NK-92 (cell line): ENCODE measurements around the gene CFAP20DC.
"Not testable (repeated sequence)": the region's sequence is repeated elsewhere in the genome, so short reads cannot be mapped to it uniquely, and the experiment has no call there.

ENCODE experiments used
- DNase-seq: peaks from one replicate; lab custom pipeline; 2025; ENCODE audit not compliant: unreplicated experiment; lab: John Stamatoyannopoulos, UW

Gene CFAP20DC

GRCh38 chr3:59049671-59050331, at the start of gene CFAP20DC:
Gene CFAP20DC (minus strand): TSS chr3:59050025. CDS start chr3:59049631, 394 bp downstream.
- DNase-seq = no peak

- DNase-seq = not testable (repeated sequence)
These were observed 48.7 kb upstream of the CFAP20DC start for GRCh38 chr3:59098516-59098915.

GRCh38 chr3:59094446-59094845, 44.6 kb upstream of the CFAP20DC start:
- DNase-seq = no peak

DNA sequence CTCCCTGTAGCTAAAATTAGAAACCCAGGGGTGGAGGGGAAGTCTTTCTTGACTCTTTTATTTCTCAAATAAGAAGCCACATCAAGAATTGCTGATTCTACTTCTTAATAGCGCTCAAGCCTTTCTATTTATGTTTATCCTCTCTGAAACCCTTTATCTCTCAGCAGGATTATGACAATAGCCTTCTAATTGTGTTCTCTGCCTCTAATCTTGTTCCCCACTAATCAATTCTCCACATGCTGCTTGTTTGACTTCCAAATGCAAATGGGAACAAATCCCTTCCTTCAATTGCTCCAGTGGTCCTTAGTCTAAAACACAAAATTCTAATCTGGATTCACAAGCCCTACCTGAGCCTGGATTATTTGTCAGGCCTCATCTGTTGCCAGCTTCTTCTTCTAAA, 43.7 kb upstream of the CFAP20DC start:
- DNase-seq = no peak

- DNase-seq = no peak
These were observed 38.9 kb upstream of the CFAP20DC start for GRCh38 chr3:59088761-59089160.

DNA sequence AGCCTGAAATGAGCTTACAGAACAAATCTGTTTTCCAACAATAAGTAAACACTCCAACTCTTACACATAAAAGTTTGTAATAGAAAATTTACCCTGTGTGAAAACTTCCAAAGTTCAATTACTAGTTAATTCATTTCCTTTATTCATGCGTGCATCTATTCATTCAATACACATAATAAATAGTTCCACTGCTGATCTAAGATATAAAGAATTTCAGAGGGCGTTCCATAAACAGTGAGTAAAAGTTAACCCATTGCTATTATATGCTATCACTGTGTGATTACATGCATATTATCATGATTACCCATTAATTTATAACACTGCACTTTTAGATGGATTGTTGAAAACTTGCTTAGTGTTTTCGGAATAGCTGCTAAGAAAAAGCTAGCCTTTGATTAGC, 36.2 kb upstream of the CFAP20DC start:
- DNase-seq = no peak

GRCh38 chr3:59084583-59084982, 34.8 kb upstream of the CFAP20DC start:
- no peak for DNase-seq

DNA sequence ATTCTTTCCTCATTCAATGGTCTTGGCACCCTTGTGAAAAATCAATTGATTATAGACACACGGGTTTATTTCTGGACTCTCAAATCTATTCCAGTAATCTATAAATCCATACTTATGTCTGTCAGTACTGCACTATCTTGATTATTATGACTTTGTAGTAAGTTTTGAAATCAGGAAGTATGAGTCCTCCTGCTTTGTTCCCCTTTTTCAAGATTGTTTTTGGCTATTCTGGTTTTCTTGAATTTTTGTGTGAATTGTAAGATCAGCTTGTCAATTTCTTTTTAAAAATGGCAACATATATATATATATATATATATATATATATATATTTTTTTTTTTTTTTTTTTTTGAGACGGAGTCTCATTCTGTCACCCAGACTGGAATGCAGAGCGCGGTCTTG, 32.3 kb upstream of the CFAP20DC start:
- DNase-seq = no peak

DNA sequence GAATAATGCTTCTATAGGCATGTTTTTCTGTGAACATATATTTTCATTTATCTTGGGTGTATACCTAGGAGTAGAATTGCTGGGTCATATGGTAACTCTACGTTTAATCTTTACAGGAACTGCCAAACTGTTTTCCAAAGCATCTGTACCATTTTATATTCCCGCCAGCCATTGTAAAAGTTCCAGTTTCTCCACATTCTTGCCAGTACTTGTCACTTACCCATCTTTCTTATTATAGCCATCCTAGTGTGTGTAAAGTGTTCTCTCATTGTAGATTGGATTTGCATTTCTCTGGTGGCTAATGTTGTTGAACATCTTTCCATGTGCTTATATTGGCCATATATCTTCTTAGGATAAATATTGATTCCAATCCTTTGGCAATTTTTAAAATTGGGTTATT, 31.2 kb upstream of the CFAP20DC start:
- no peak for DNase-seq

GRCh38 chr3:59079962-59080361, 30.1 kb upstream of the CFAP20DC start:
- DNase-seq = no peak

DNA sequence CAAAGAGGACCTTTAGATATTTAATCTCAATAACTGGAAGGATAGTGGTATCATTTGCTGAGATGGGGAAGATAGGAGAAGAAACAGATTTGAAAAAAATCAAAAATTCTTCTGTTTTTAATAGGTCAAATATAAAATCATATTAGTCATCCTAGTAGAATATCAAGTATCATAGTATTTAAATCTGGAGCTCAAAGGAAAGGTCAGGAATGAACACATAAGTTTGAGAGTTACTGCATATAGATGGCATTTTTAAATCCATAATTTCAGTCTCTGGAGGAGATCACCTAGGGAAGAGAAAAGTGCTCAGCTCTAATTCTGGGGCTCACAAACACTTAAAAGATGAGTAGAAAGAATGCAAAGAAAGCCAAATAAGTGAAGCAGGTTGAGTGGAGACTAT, 24.9 kb upstream of the CFAP20DC start:
- DNase-seq = no peak

GRCh38 chr3:59072681-59073080, 22.9 kb upstream of the CFAP20DC start:
- DNase-seq = no peak

- no peak for DNase-seq
These were observed 20.0 kb upstream of the CFAP20DC start for GRCh38 chr3:59069838-59070237.

DNA sequence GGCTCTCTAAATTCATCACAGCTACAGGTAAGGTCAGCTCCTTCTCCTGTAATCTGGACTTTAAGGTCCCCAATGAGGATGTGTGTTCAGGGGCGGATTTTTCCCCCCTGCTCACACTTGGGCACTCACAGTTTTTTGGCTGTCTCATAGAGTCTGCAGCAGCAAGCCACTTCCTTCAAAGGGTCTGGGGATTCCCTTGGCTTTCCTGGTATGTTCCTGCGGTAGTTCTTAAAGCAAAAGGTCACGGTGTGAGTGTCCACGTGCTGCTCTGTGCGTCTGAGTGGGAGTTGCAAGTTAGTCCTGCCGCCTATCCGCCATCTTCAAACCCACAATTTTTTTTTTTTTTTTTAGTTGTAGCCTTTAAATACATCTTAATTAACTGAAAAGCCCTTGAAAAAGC, 15.4 kb upstream of the CFAP20DC start:
- DNase-seq = no peak

GRCh38 chr3:59064728-59065127, 14.9 kb upstream of the CFAP20DC start:
- DNase-seq = no peak

GRCh38 chr3:59064276-59064675, 14.5 kb upstream of the CFAP20DC start:
- no peak for DNase-seq

DNA sequence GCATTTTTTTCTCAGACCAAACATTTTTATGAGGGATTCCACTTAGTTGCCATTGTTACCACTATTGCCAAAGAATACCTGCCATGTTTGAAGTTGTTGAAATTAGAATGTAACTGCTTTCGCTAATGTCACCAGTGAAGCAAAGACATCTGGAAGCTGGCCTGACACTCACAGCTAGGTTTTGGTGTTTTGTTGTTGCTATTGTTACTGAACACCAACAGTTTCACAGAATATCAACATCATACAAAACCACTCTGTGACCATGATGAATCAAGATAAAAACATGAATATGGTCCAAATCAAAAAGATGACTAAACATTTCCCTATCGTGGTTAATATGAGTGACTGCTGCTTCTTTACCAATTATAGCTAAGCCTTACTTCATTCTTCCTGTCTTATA, 6.9 kb upstream of the CFAP20DC start:
- no peak for DNase-seq

DNA sequence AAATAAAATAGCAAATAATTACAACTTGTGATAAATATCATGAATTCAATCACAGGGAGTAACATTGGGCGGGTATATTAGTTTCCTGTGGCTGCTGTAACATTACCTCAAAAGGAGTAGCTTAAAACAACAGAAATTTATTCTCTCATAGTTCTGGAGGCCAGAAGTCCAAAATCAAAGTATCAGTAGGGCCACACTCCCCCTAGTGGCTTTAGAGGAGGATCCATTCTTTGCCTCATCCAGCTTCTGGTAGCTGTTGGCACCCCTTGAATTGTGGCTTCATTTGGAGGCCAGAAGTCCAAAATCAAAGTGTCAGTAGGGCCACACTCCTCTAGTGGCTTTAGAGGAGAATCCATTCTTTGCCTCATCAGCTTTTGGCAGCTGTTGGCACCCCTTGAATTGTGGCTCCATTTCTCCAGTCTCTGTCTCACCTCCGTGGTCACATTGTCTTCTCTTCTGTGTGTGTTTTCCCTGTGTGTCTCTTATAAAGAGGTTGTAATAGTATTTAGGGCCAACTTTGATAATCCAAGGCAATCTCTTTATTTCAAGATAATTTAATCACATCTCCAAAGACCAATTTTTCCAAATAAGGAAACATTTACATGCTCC, 3.1 kb upstream of the CFAP20DC start:
- no peak for DNase-seq

DNA sequence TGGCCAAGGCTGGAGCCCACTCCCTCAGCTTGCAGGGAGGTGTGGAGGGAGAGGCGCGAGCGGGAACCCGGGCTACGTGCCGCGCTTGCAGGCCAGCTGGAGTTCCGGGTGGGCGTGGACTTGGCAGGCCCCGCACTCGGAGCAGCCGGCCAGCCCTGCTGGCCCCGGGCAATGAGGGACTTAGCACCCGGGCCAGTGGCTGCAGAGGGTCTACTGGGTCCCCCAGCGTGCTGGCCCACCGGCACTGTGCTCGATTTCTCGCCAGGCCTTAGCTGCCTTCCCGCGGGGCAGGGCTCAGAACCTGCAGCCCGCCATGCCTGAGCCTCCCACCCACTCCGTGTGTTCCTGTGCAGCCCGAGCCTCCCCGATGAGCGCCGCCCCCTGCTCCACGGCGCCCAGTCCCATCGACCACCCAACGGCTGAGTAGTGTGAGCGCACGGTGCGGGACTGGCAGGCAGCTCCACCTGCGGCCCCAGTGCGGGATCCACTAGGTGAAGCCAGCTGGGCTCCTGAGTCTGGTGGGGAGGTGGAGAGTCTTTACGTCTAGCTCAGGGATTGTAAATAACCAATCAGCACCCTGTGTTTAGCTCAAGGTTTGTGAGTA, 1.1 kb upstream of the CFAP20DC start:
- not testable (repeated sequence) for DNase-seq

- no peak for DNase-seq
These were observed 3.0 kb downstream of the CFAP20DC start for GRCh38 chr3:59046839-59047238.

DNA sequence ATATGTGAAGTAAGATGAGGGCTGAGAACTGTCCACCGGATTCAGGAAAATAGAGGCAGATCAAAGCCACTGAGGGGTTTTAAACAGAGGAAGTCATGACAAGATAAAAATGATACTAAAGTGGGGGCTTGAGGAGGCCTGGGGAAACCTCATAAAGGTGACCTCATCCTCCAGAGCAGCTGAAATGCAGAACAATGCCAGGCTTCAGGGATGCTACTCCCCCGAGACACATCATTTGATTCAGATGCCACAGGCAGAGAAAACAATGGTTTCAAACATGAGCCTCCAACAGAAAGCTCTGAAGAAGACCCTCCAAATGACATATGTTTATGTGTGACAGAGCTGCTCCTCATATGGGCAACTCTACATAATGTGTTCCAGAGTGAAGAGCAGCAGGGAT, 6.4 kb downstream of the CFAP20DC start:
- no peak for DNase-seq

- DNase-seq = no peak
These were observed 8.9 kb downstream of the CFAP20DC start for GRCh38 chr3:59040902-59041301.

GRCh38 chr3:59027607-59028006, 22.2 kb downstream of the CFAP20DC start:
- no peak for DNase-seq
